ENCODE measurements around the gene CAMK2B.

CAMK2B gene

GRCh38 chr7:44188480-44189225 is 136.7 kb downstream of the CAMK2B start:
- no peak for TF ChIP-seq GATA3 (IDR thresholded peaks at IDR 0.05; ENCODE audit: low read depth, low read length)
- TF ChIP-seq GATA2 (IDR thresholded peaks at IDR 0.05; ENCODE audit: low read depth, low read length) = no peak

GRCh38 chr7:44187636-44188416 is 137.6 kb downstream of the CAMK2B start:
- no peak for TF ChIP-seq GATA2 (IDR thresholded peaks at IDR 0.05; ENCODE audit: low read depth, low read length)
- no peak for TF ChIP-seq GATA3 (IDR thresholded peaks at IDR 0.05; ENCODE audit: low read depth, low read length)

GRCh38 chr7:44186736-44187135 is 138.7 kb downstream of the CAMK2B start:
- TF ChIP-seq GATA3 (IDR thresholded peaks at IDR 0.05; ENCODE audit: low read depth, low read length) = no peak
- no peak for TF ChIP-seq GATA2 (IDR thresholded peaks at IDR 0.05; ENCODE audit: low read depth, low read length)

DNA sequence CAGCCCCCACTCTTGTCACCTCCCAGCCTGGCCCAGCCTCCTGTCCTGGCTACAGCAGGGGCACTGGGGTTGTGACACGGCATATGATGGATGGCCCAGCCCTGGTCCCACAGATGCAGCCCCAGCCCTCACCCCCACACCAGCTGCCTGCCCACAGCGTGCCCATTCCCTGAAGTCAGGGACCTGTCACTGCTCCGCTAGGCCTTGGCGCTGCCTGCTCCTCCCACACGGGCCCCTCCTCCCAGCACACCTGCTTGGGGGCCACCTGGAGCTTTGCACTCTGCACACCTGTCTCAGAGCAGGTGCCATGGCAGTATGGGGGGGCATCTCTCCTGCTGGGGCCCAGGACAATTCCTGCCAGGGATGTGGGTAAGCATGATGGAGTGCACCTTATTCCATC is 139.7 kb downstream of the CAMK2B start:
- no peak for TF ChIP-seq GATA3 (IDR thresholded peaks at IDR 0.05; ENCODE audit: low read depth, low read length)
- no peak for TF ChIP-seq GATA2 (IDR thresholded peaks at IDR 0.05; ENCODE audit: low read depth, low read length)

GRCh38 chr7:44184873-44185446 is 140.4 kb downstream of the CAMK2B start:
- TF ChIP-seq GATA2 (IDR thresholded peaks at IDR 0.05; ENCODE audit: low read depth, low read length) (no peak), GATA3 (IDR thresholded peaks at IDR 0.05; ENCODE audit: low read depth, low read length) (no peak)

- no peak for TF ChIP-seq GATA3 (IDR thresholded peaks at IDR 0.05; ENCODE audit: low read depth, low read length)
- no peak for TF ChIP-seq GATA2 (IDR thresholded peaks at IDR 0.05; ENCODE audit: low read depth, low read length)
These were observed 141.1 kb downstream of the CAMK2B start for GRCh38 chr7:44184206-44184872.

DNA sequence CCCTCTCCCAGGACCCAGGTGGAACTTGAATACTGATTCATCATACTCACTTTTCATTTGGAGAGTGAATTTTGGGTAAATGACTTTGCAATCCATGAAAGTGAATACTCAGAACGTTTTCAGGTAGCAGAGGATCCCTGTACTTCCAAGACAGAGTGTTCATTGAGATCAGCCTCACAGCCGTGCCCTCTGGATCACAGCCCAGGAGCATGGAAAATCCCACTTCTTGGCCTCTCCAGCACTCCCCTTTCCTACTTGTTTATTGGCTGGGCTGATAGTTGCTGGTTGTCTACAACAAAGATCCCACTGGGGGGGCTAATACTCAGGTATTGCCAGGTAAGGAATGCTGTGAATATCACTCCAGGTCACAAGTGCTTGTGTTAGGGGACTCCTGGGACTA is 142.0 kb downstream of the CAMK2B start:
- TF ChIP-seq GATA2 (IDR thresholded peaks at IDR 0.05; ENCODE audit: low read depth, low read length) (no peak), GATA3 (IDR thresholded peaks at IDR 0.05; ENCODE audit: low read depth, low read length) (no peak)

GRCh38 chr7:44182827-44183226 is 142.6 kb downstream of the CAMK2B start:
- TF ChIP-seq GATA2 (IDR thresholded peaks at IDR 0.05; ENCODE audit: low read depth, low read length) (no peak), GATA3 (IDR thresholded peaks at IDR 0.05; ENCODE audit: low read depth, low read length) (no peak)

DNA sequence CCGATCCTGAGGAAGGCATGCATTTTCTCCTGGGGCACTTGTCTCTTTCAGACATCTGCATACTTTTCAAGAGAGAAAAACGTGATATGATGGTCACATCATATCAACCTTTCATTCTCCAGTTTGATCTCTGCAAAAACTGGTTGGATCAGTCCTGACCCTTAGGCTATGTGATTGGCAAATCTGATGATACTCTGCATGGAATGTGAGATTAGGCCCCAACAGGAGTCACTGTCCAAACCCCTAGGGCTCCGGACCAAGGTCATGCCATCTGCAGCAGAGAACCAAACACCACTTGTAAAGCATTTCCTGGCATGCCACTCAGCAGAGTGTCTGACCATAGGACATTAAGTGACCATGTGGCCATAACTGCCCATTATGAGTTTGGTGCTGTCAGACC is 144.8 kb downstream of the CAMK2B start:
- TF ChIP-seq GATA2 (IDR thresholded peaks at IDR 0.05; ENCODE audit: low read depth, low read length) (no peak), GATA3 (IDR thresholded peaks at IDR 0.05; ENCODE audit: low read depth, low read length) (no peak)

GRCh38 chr7:44177570-44178131 is 147.7 kb downstream of the CAMK2B start:
- TF ChIP-seq GATA2 (IDR thresholded peaks at IDR 0.05; ENCODE audit: low read depth, low read length) = no peak
- TF ChIP-seq GATA3 (IDR thresholded peaks at IDR 0.05; ENCODE audit: low read depth, low read length) = no peak

GRCh38 chr7:44176486-44176885 is 148.9 kb downstream of the CAMK2B start:
- no peak for TF ChIP-seq GATA2 (IDR thresholded peaks at IDR 0.05; ENCODE audit: low read depth, low read length)
- no peak for TF ChIP-seq GATA3 (IDR thresholded peaks at IDR 0.05; ENCODE audit: low read depth, low read length)

DNA sequence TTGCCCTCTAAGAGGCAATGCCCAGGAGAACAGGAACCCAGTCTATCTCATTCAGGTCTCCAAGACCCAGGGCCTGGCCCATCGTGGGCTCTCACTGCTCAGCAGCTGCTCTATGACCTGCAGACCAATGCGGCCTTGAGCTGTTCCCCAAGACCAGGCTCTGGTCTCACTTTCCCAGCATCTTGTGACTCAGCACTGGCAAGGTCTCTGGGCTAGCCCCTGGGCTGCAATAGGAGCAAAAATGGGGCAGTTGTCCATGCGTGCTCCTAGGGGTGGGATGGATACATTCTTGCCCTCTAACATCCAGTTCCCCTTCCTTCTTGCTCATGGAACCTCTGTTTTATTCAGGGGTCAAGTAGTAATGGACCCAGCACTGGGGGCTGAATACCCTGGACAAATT is 149.7 kb downstream of the CAMK2B start:
- TF ChIP-seq GATA3 (IDR thresholded peaks at IDR 0.05; ENCODE audit: low read depth, low read length) (no peak), GATA2 (IDR thresholded peaks at IDR 0.05; ENCODE audit: low read depth, low read length) (no peak)

- TF ChIP-seq GATA2 (IDR thresholded peaks at IDR 0.05; ENCODE audit: low read depth, low read length) (no peak), GATA3 (IDR thresholded peaks at IDR 0.05; ENCODE audit: low read depth, low read length) (no peak)
These were observed 151.3 kb downstream of the CAMK2B start for GRCh38 chr7:44173911-44174693.
